Ishikawa (cell line): ENCODE measurements around the gene POLR1A.

Source experiments
- CEBPB ChIP-seq: IDR thresholded peaks from 2 replicates; pipeline ENCODE4 v1.6.1; 2012
- CREB1 ChIP-seq: IDR thresholded peaks from 2 replicates; pipeline ENCODE4 v1.6.1; 2012; ENCODE audit warnings: low read depth
- EGR1 ChIP-seq: IDR thresholded peaks from 2 replicates; pipeline ENCODE4 v1.6.1; 2012
- EP300 ChIP-seq: IDR thresholded peaks from 2 replicates; pipeline ENCODE4 v1.6.1; 2012; ENCODE audit warnings: borderline replicate concordance
- FOXM1 ChIP-seq: IDR thresholded peaks from 2 replicates; pipeline ENCODE4 v1.6.1; 2012; ENCODE audit warnings: low read depth, borderline replicate concordance
- MAX ChIP-seq: IDR thresholded peaks from 2 replicates; pipeline ENCODE4 v1.6.1; 2012
- RAD21 ChIP-seq: IDR thresholded peaks from 2 replicates; pipeline ENCODE4 v1.6.1; 2012; ENCODE audit warnings: low read depth
- REST ChIP-seq: IDR thresholded peaks from 2 replicates; pipeline ENCODE4 v1.6.1; 2012; ENCODE audit warnings: low read depth, mild to moderate bottlenecking
- TAF1 ChIP-seq: IDR thresholded peaks from 2 replicates; pipeline ENCODE4 v1.6.1; 2012; ENCODE audit warnings: low read depth, mild to moderate bottlenecking
- TCF12 ChIP-seq: IDR thresholded peaks from 2 replicates; pipeline ENCODE4 v1.6.1; 2012; ENCODE audit warnings: low read depth
- TEAD4 ChIP-seq: IDR thresholded peaks from 2 replicates; pipeline ENCODE4 v1.6.1; 2012
- USF1 ChIP-seq: IDR thresholded peaks from 2 replicates; pipeline ENCODE4 v1.6.1; 2012
- YY1 ChIP-seq: IDR thresholded peaks from 2 replicates; pipeline ENCODE4 v1.6.1; 2012; ENCODE audit warnings: low read depth
- ZBTB7A ChIP-seq: IDR thresholded peaks from 2 replicates; pipeline ENCODE4 v1.6.1; 2012; ENCODE audit warnings: low read depth

Gene POLR1A

GRCh38 chr2:85975581-85975980, 130.1 kb downstream of the POLR1A start:
- TF ChIP-seq MAX, result no peak

- TF ChIP-seq FOXM1, result no peak
- TF ChIP-seq TCF12, result no peak
- no peak for TF ChIP-seq TAF1
- TF ChIP-seq REST, result no peak
- TF ChIP-seq CEBPB, result no peak
- no peak for TF ChIP-seq EGR1
- no peak for TF ChIP-seq YY1
- TF ChIP-seq USF1, result no peak
- no peak for TF ChIP-seq MAX
- TF ChIP-seq RAD21, result no peak
- TF ChIP-seq ZBTB7A, result no peak
Observed at GRCh38 chr2:85974390-85974789, 131.3 kb downstream of the POLR1A start.

GRCh38 chr2:85972355-85972754, 133.3 kb downstream of the POLR1A start:
- TF ChIP-seq USF1 (no peak), TAF1 (no peak)

GRCh38 chr2:85971366-85971765, 134.3 kb downstream of the POLR1A start:
- no peak for TF ChIP-seq EGR1
- no peak for TF ChIP-seq YY1
- no peak for TF ChIP-seq EP300
- no peak for TF ChIP-seq RAD21
- no peak for TF ChIP-seq CEBPB
- no peak for TF ChIP-seq TEAD4
- no peak for TF ChIP-seq TAF1
- no peak for TF ChIP-seq TCF12
- TF ChIP-seq CREB1, result no peak
- TF ChIP-seq MAX, result no peak
- no peak for TF ChIP-seq FOXM1
